NCI-H2107 treated with DMSO at 0.1 percent for 48 hours (cell line): ENCODE measurements around the gene DIS3L2.
"Not testable (repeated sequence)": the region's sequence is repeated elsewhere in the genome, so short reads cannot be mapped to it uniquely, and the experiment has no call there.

Experiments used
- DNase-seq: peaks from one replicate; lab custom pipeline; 2025; ENCODE audit not compliant: unreplicated experiment; lab: John Stamatoyannopoulos, UW

Gene DIS3L2

GRCh38 chr2:232162187-232162586 lies 200.7 kb downstream of the DIS3L2 start:
- no peak for DNase-seq

DNA sequence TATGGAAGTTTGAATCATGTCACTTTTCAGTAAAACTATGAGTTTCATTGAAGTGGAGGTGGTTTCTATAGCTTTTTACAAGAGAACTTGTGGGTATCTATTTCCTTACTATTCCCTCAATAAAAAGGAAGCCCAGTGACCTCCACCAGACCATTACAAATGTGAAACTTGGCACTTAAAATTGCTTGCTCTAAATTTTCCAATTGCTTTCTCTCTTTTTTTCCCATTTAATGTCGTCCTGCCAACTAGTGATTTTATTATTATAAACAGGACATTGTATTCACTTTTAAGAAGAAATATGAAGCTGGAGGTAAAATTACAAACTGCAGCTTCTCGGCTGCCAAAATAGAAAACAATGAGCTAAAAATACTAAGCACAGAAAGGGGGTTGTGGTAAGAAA lies 208.9 kb downstream of the DIS3L2 start:
- DNase-seq = no peak

- no peak for DNase-seq
Measured at GRCh38 chr2:232174662-232175061, 213.1 kb downstream of the DIS3L2 start.

GRCh38 chr2:232176587-232176986 lies 215.1 kb downstream of the DIS3L2 start:
- DNase-seq = not testable (repeated sequence)

DNA sequence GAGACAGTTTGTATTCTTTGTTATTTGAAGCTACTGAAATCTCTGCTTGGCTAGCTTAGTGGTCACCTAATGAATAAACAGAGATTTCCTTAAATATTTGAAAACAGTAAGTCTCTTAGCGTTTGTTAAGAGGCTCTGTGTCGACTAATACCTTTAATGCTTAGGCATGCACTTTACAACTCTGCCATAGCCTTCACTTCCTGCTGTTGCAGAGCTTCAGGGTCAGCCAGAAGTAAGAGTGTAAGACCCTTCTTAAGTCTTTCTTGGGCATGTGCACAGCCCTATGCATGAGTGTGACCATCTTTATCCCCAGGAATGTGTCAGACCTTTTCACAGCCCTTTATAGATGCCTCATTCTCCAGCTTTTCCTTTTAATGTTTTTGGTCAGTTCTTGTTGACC lies 221.8 kb downstream of the DIS3L2 start:
- no peak for DNase-seq

DNA sequence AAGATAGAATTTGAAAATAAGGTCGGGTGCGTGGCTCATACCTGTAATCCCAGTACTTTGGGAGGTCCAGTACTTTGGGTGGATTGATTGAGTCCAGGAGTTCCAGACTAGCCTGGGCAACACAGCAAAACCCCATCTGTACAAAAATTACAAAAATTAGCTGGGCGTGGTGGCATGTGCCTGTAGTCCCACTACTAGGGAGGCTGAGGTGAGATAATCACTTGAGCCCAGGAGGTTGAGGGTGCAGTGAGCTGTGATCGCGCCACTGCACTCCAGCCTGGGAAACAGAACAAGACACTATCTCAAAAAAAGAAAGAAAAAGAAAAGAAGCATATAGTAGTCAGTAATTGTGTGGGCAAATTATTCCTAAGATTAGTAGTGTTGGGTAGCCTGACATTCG lies 222.8 kb downstream of the DIS3L2 start:
- DNase-seq = no peak

DNA sequence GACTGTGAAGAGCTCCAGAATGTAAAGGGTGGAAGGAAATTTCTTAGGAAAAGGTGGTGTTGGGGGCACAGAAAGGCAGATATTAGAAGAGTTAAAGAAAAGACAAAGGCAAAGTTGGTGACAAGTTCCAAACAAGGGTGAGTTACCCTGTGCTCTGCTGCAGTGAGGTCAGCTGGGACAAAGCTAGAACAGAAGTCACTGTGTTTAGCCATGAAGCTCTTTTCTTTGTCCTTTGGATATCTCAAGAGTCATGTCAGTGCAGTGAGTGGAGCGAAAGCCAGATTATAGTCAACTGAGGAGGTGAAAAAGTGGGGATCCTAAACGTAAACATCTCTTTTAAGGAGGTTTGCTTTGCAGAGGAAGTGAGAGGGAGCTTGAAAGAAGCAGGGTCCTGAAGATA lies 229.3 kb downstream of the DIS3L2 start:
- DNase-seq = no peak

DNA sequence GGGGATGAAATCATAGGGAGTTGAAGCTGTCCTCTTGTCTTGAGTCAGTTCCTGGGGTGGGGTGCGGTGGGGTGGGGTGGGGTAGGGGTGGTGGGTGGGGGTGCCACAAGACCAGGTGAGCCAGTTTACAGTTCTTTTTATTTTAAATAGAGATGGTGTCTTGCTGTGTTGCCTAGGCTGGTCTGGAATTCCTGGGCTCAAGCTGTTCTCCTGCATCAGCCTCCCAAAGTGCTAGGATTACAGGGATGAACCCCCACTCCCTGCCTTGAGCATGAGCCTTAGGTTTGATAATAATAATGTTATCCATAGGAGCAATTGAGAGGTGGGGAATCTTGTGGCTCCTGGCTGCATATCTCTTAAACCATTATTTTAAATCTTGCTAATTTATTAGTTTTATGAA lies 234.0 kb downstream of the DIS3L2 start:
- no peak for DNase-seq

DNA sequence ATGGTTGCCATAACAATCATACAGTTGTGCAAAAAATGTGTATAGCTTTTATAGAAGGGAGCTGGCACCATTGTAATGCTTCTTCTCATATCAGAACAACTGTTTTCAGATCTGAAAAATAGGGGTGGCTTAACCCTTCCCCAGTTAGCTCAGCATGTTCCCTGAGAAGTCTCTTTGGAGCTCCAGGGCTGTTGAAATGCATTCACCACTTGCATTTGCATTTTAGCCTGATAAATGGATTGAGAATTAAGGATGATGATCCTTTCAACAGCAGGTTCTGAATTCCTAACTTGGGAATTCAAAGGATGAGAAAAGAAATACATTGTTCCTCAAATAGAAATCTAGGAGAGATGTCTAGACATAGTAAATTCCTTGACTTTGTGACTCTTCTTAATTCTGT lies 235.3 kb downstream of the DIS3L2 start:
- DNase-seq = no peak

- no peak for DNase-seq
Measured at GRCh38 chr2:232200195-232200594, 238.7 kb downstream of the DIS3L2 start.

- DNase-seq = no peak
Measured at GRCh38 chr2:232203166-232203891, 241.8 kb downstream of the DIS3L2 start.

- DNase-seq = no peak
Measured at GRCh38 chr2:232203936-232204335, 242.4 kb downstream of the DIS3L2 start.

DNA sequence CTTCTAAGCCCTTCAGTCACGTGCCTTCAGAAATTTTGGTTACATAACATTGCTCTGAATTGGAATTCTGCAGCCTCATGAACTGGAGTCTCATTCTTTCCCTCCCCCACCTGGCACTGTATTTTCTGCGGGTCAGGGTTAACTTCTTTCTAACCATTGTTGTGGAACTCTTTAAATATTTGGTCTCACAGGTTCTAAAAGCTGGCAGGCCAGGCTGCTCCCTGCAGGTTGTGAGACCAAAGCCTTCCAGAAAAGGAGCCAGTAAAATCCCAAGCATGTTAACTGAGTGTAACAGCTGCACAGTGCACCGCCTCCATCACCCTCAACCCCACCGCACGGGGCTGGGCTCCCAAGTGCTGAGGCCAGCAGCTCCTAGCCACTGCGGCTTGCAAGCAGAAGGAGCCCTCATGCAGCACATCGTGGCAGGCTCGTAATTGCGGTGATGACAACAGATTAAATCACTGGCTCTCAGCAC lies 243.0 kb downstream of the DIS3L2 start:
- DNase-seq = no peak

- no peak for DNase-seq
Measured at GRCh38 chr2:232207174-232207573, 245.7 kb downstream of the DIS3L2 start.

- no peak for DNase-seq
Measured at GRCh38 chr2:232210306-232210705, 248.8 kb downstream of the DIS3L2 start.

- no peak for DNase-seq
Measured at GRCh38 chr2:232211743-232212686, 250.5 kb downstream of the DIS3L2 start.

DNA sequence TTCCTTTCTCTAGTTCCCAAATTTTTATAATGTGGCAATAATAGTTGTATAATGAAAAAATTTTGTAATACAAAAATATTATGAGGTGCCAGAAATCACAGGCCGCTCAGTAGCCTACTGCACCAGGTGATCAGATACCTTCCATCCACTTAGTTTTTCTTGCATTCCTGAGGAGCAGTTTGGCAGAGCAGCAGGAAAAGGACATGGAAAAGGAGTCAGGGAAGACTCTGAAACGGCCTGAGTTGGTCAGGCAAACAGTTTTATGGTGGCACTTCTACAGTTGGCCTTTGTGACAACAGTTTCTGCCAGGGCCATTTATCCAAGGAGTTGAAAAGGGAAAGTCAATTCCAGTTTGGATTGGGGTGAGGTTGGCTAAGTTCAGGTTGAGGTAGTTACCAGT lies 251.7 kb downstream of the DIS3L2 start:
- DNase-seq = no peak

- DNase-seq = no peak
Measured at GRCh38 chr2:232214053-232214452, 252.5 kb downstream of the DIS3L2 start.

- no peak for DNase-seq
Measured at GRCh38 chr2:232216028-232216427, 254.5 kb downstream of the DIS3L2 start.

GRCh38 chr2:232218778-232219495 lies 257.4 kb downstream of the DIS3L2 start:
- no peak for DNase-seq

- DNase-seq = no peak
Measured at GRCh38 chr2:232219496-232219870, 258.0 kb downstream of the DIS3L2 start.
